Peyer's patch (tissue), 4 donors: Measurements from ENCODE around the gene TMEM121. TPM values are rescaled to one million over a fixed set of nuclear protein-coding genes. Genes with fewer than 3 reads are reported as not detected.

Experiments used
- DNase-seq, 3 donors: peaks; one replicate each; pipeline ENCODE4 v3.0.0-alpha.2; 2017 to 2019
- H3K27ac ChIP-seq, 4 donors: fragments of 200-600 bp; sonication (generic); one replicate each; pipeline ENCODE4 v1.5.1; 2016 to 2019
- H3K27me3 ChIP-seq, 2 donors: fragments of 200-600 bp; sonication (generic); one replicate each; pipeline ENCODE4 v1.5.1; 2019
- H3K36me3 ChIP-seq, 3 donors: fragments of 200-600 bp; sonication (generic); one replicate each; pipeline ENCODE4 v1.5.1; 2016 to 2019
- H3K4me1 ChIP-seq, 4 donors: fragments of 200-600 bp; sonication (generic); one replicate each; pipeline ENCODE4 v1.5.1; 2016 to 2019
- H3K4me3 ChIP-seq, 4 donors: fragments of 200-600 bp; sonication (generic); 1 replicate in 3 of 4; 2 replicates in 1 of 4; pipeline ENCODE4 v1.5.1; 2016 to 2019; ENCODE audit warnings: mild to moderate bottlenecking in 1 of 4
- H3K9me3 ChIP-seq, 4 donors: fragments of 200-600 bp; sonication (generic); one replicate each; pipeline ENCODE4 v1.5.1; 2016 to 2019; ENCODE audit warnings: mild to moderate bottlenecking in 1 of 4
- CTCF ChIP-seq, 6 experiments: fragments of 450-650 bp in 4 of 6; fragments of 200-600 bp in 2 of 6; sonication (generic) in 1 of 6; IDR thresholded peaks; one replicate each; pipeline ENCODE4 v1.5.1; 2017 to 2019; ENCODE audit warnings: antibody characterized with exemption in 6 of 6, mild to moderate bottlenecking in 3 of 6, moderate library complexity in 1 of 6
- POLR2A ChIP-seq, 2 donors: fragments of 450-650 bp; IDR thresholded peaks; one replicate each; pipeline ENCODE4 v1.5.1; 2017; ENCODE audit warnings: antibody characterized with exemption in 2 of 2, mild to moderate bottlenecking in 2 of 2, moderate library complexity in 2 of 2
- total RNA-seq, 4 donors: library from RNA; depleted of rRNA; stranded (reverse); fragments of >200 nt; gene quantifications; one replicate each; pipeline ENCODE4 v1.1.0, GENCODE V29; 2016

TMEM121 gene
- total RNA-seq, 4 donors from 2014 or later: 0.94 to 2.5 (median 1.1) TPM; not detected in 1

- TF ChIP-seq POLR2A (IDR thresholded peaks at IDR 0.05) (no peak), CTCF (IDR thresholded peaks at IDR 0.05) (no peak)
- Histone ChIP-seq H3K4me1 (peaks cover 5 to 62% (median 34%) of the 10 kb centered on the region in 4 donors), H3K27me3 (no peaks in the 10 kb centered on the region), H3K36me3 (peaks cover 0 to 17% (median 0%) of the 10 kb centered on the region in 3 donors), H3K4me3 (peak overlapping the region in 3 of 4 donors; percentile 61 to 93 (median 74)), H3K9me3 (no peaks in the 10 kb centered on the region), H3K27ac (peak overlapping the region; percentile 87 to 99 (median 92))
- DNase-seq: no peak
These were observed 37.4 kb upstream of the TMEM121 start for GRCh38 chr14:105488781-105489541.

- Histone ChIP-seq H3K27me3 (no peaks in the 10 kb centered on the region), H3K9me3 (no peaks in the 10 kb centered on the region), H3K27ac (peak overlapping the region; percentile 87 to 99 (median 92)), H3K36me3 (peaks cover 0 to 17% (median 0%) of the 10 kb centered on the region in 3 donors), H3K4me1 (peaks cover 5 to 55% (median 34%) of the 10 kb centered on the region in 4 donors), H3K4me3 (peak overlapping the region; percentile 53 to 93 (median 81))
- DNase-seq: peak; percentile 91 to 96 (median 92)
- TF ChIP-seq CTCF (IDR thresholded peaks at IDR 0.05) (peak; percentile 58 to 85 (median 73)), POLR2A (IDR thresholded peaks at IDR 0.05) (peak in 1 of 2 donors; percentile 51)
These were observed 36.7 kb upstream of the TMEM121 start for GRCh38 chr14:105489542-105490266.

- Histone ChIP-seq H3K4me3 (peak overlapping the region; percentile 53 to 93 (median 81)), H3K36me3 (peaks cover 0 to 17% (median 0%) of the 10 kb centered on the region in 3 donors), H3K27me3 (no peaks in the 10 kb centered on the region), H3K27ac (peak overlapping the region; percentile 87 to 99 (median 92)), H3K9me3 (no peaks in the 10 kb centered on the region), H3K4me1 (peaks cover 5 to 50% (median 34%) of the 10 kb centered on the region in 4 donors)
- no peak for DNase-seq
- TF ChIP-seq CTCF (IDR thresholded peaks at IDR 0.05) (no peak), POLR2A (IDR thresholded peaks at IDR 0.05) (no peak)
These were observed 36.2 kb upstream of the TMEM121 start for GRCh38 chr14:105490267-105490571.

GRCh38 chr14:105490572-105491365 lies 35.6 kb upstream of the TMEM121 start, which contains the start of gene TEDC1:
TSS of gene TEDC1 (plus strand) at chr14:105491246. CDS start at chr14:105491376, 130 bp downstream.
- no peaks in the 10 kb centered on the region for H3K9me3 ChIP-seq
- H3K27me3 ChIP-seq: no peaks in the 10 kb centered on the region
- peaks cover 0 to 17% (median 0%) of the 10 kb centered on the region in 3 donors for H3K36me3 ChIP-seq
- H3K4me3 ChIP-seq: peak within 1 kb of the TSS; percentile 65 to 93 (median 88)
- TF ChIP-seq CTCF (IDR thresholded peaks at IDR 0.05) (peak; percentile 76 to 99 (median 94)), POLR2A (IDR thresholded peaks at IDR 0.05) (peak; percentile 36 to 81)
- peak within 1 kb of the TSS; percentile 87 to 99 (median 92) for H3K27ac ChIP-seq
- H3K4me1 ChIP-seq: peaks cover 3 to 44% (median 32%) of the 10 kb centered on the region in 4 donors
- peak; percentile 99 to 100 (median 100) for DNase-seq
